ENCODE data around the gene RSRC2. TPM values are rescaled to one million over a fixed set of nuclear protein-coding genes. Genes with fewer than 3 reads are reported as not detected.
"Not testable (repeated sequence)": the region's sequence is repeated elsewhere in the genome, so short reads cannot be mapped to it uniquely, and the experiment has no call there.

The RSRC2 gene
- polyA plus RNA-seq, 4 donors, result 38.1 to 112 (median 42.4) TPM

- peaks cover 37 to 47% (median 39%) of the 10 kb centered on the region in 3 donors for H3K36me3 ChIP-seq (ENCODE audit: control insufficient read depth in 3 of 3, insufficient read depth in 2 of 3, low read depth in 1 of 3, low read length in 3 of 3)
- no peak overlapping the region for H3K27ac ChIP-seq (ENCODE audit: low read depth in 1 of 3, low read length in 2 of 3)
- WGBS, 3 donors, result 90 to 91% (median 90%) methylated on average over 13 of the region's 13 CpGs
- no peak overlapping the region for H3K4me3 ChIP-seq (ENCODE audit: low read depth in 1 of 3, low read length in 3 of 3)
- DNase-seq (no peak), FAIRE-seq (no peak)
- no peaks in the 10 kb centered on the region for H3K27me3 ChIP-seq (ENCODE audit: control insufficient read depth in 3 of 3, insufficient read depth in 3 of 3, low read length in 3 of 3)
- no peaks in the 10 kb centered on the region for H3K4me1 ChIP-seq (ENCODE audit: control insufficient read depth in 3 of 3, insufficient read depth in 2 of 3, low read depth in 1 of 3, low read length in 2 of 3)
- no peaks in the 10 kb centered on the region for H3K9me3 ChIP-seq (ENCODE audit: control insufficient read depth in 2 of 2, insufficient read depth in 1 of 2, low read depth in 1 of 2, low read length in 1 of 2)
Measured at GRCh38 chr12:122516544-122517361, 10.0 kb downstream of the RSRC2 start.

GRCh38 chr12:122515275-122515674 is 11.5 kb downstream of the RSRC2 start:
- Histone ChIP-seq H3K4me3 (ENCODE audit: low read depth in 1 of 3, low read length in 3 of 3) (no peak overlapping the region), H3K36me3 (ENCODE audit: control insufficient read depth in 3 of 3, insufficient read depth in 2 of 3, low read depth in 1 of 3, low read length in 3 of 3) (peaks cover 33 to 51% (median 33%) of the 10 kb centered on the region in 3 donors), H3K27ac (ENCODE audit: low read depth in 1 of 3, low read length in 2 of 3) (no peak overlapping the region), H3K4me1 (ENCODE audit: control insufficient read depth in 3 of 3, insufficient read depth in 2 of 3, low read depth in 1 of 3, low read length in 2 of 3) (no peaks in the 10 kb centered on the region), H3K27me3 (ENCODE audit: control insufficient read depth in 3 of 3, insufficient read depth in 3 of 3, low read length in 3 of 3) (no peaks in the 10 kb centered on the region), H3K9me3 (ENCODE audit: control insufficient read depth in 2 of 2, insufficient read depth in 1 of 2, low read depth in 1 of 2, low read length in 1 of 2) (no peaks in the 10 kb centered on the region)
- FAIRE-seq, result no peak
- no peak for DNase-seq
- WGBS, 3 donors, result 87 to 97% (median 93%) methylated on average over 2 of the region's 2 CpGs

- H3K4me1 ChIP-seq (ENCODE audit: control insufficient read depth in 3 of 3, insufficient read depth in 2 of 3, low read depth in 1 of 3, low read length in 2 of 3), result no peaks in the 10 kb centered on the region
- WGBS, 3 donors, result 92 to 98% (median 94%) methylated on average over 4 of the region's 4 CpGs
- FAIRE-seq, result no peak
- no peak overlapping the region for H3K27ac ChIP-seq (ENCODE audit: low read depth in 1 of 3, low read length in 2 of 3)
- DNase-seq, result no peak
- H3K36me3 ChIP-seq (ENCODE audit: control insufficient read depth in 3 of 3, insufficient read depth in 2 of 3, low read depth in 1 of 3, low read length in 3 of 3), result peaks cover 28 to 64% (median 31%) of the 10 kb centered on the region in 3 donors
- H3K4me3 ChIP-seq (ENCODE audit: low read depth in 1 of 3, low read length in 3 of 3), result no peak overlapping the region
- no peaks in the 10 kb centered on the region for H3K27me3 ChIP-seq (ENCODE audit: control insufficient read depth in 3 of 3, insufficient read depth in 3 of 3, low read length in 3 of 3)
- no peaks in the 10 kb centered on the region for H3K9me3 ChIP-seq (ENCODE audit: control insufficient read depth in 2 of 2, insufficient read depth in 1 of 2, low read depth in 1 of 2, low read length in 1 of 2)
Measured at GRCh38 chr12:122513660-122514059, 13.1 kb downstream of the RSRC2 start.

DNA sequence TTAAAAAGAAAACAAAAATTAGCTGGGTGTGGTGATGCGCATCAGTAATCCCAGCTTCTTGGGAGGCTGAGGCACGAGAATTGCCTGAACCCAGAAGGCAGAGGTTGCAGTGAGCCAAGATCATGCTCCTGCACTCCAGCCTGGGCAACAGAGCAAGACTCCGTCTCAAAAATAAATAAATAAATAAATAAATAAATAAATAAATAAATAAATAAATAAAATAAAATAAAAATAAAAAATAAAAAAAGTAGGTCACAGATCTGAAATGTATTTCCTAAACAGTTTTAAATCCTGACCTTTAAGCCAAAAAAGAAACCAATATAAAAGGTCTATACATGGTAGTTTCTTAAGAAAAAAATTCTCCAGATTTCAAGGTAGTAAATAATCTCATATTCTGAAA is 13.7 kb downstream of the RSRC2 start:
- H3K27me3 ChIP-seq (ENCODE audit: control insufficient read depth in 3 of 3, insufficient read depth in 3 of 3, low read length in 3 of 3); H3K4me1 ChIP-seq (ENCODE audit: control insufficient read depth in 3 of 3, insufficient read depth in 2 of 3, low read depth in 1 of 3, low read length in 2 of 3); DNase-seq; H3K9me3 ChIP-seq (ENCODE audit: control insufficient read depth in 2 of 2, insufficient read depth in 1 of 2, low read depth in 1 of 2, low read length in 1 of 2); H3K27ac ChIP-seq (ENCODE audit: low read depth in 1 of 3, low read length in 2 of 3); FAIRE-seq; H3K4me3 ChIP-seq (ENCODE audit: low read depth in 1 of 3, low read length in 3 of 3): not testable (repeated sequence)
- peaks cover 24 to 68% (median 33%) of the 10 kb centered on the region in 3 donors for H3K36me3 ChIP-seq (ENCODE audit: control insufficient read depth in 3 of 3, insufficient read depth in 2 of 3, low read depth in 1 of 3, low read length in 3 of 3)
- 86 to 92% (median 91%) methylated on average over 3 of the region's 3 CpGs for WGBS, 3 donors

DNA sequence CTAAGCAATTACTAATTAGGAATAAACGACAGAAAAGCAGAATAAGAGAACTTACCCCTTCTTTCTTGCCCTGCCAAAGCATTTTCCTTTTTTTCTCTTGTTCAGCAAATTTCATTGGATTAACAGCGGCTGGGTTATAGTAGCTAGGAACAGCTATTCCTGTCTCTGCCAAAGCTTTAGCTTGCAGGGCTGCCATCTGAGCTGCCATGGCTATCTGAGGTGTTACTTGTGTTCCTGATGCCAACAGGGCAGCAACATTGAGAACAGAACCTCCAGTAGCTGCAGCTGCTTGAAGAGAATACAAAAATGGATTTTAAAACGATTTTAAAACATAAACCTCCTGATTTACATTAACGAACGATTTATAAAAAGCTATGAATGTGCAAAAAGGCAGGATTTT is 18.6 kb downstream of the RSRC2 start:
- H3K27me3 ChIP-seq (ENCODE audit: control insufficient read depth in 3 of 3, insufficient read depth in 3 of 3, low read length in 3 of 3), result no peaks in the 10 kb centered on the region
- H3K4me3 ChIP-seq (ENCODE audit: low read depth in 1 of 3, low read length in 3 of 3), result no peak overlapping the region
- H3K4me1 ChIP-seq (ENCODE audit: control insufficient read depth in 3 of 3, insufficient read depth in 2 of 3, low read depth in 1 of 3, low read length in 2 of 3), result no peaks in the 10 kb centered on the region
- H3K36me3 ChIP-seq (ENCODE audit: control insufficient read depth in 3 of 3, insufficient read depth in 2 of 3, low read depth in 1 of 3, low read length in 3 of 3), result peaks cover 22 to 70% (median 34%) of the 10 kb centered on the region in 3 donors
- DNase-seq, result no peak
- H3K9me3 ChIP-seq (ENCODE audit: control insufficient read depth in 2 of 2, insufficient read depth in 1 of 2, low read depth in 1 of 2, low read length in 1 of 2), result no peaks in the 10 kb centered on the region
- 89 to 95% (median 90%) methylated on average over 5 of the region's 5 CpGs for WGBS, 3 donors
- no peak for FAIRE-seq
- no peak overlapping the region for H3K27ac ChIP-seq (ENCODE audit: low read depth in 1 of 3, low read length in 2 of 3)

DNA sequence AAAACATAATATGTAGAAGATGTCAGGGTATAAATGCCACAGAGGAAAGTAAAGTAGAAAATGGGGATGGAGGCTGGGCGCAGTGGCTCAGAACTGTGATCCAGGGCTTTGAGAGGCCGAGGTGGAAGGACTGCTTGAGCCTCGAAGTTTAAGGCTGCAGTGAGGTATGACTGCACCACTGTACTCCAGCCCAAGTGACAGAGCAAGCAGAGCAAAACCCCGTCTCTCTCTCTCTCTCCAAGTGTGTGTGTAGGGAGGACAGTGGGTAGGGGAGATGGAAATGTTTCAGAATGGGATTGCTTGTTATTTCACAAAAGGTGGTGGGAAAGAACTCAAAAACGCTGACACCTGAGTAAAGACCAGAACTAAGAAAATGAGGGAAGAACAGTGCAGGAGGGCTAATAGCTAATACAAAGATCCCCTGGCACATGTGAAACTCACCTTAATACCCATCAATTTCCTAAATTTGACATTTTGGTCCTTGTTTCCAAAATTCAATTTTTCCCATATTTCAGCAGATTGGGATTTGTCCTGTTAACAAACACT is 20.3 kb downstream of the RSRC2 start:
- no peaks in the 10 kb centered on the region for H3K9me3 ChIP-seq (ENCODE audit: control insufficient read depth in 2 of 2, insufficient read depth in 1 of 2, low read depth in 1 of 2, low read length in 1 of 2)
- H3K27me3 ChIP-seq (ENCODE audit: control insufficient read depth in 3 of 3, insufficient read depth in 3 of 3, low read length in 3 of 3), result no peaks in the 10 kb centered on the region
- no peak overlapping the region for H3K4me3 ChIP-seq (ENCODE audit: low read depth in 1 of 3, low read length in 3 of 3)
- 93 to 96% (median 94%) methylated on average over 5 of the region's 5 CpGs for WGBS, 3 donors
- H3K36me3 ChIP-seq (ENCODE audit: control insufficient read depth in 3 of 3, insufficient read depth in 2 of 3, low read depth in 1 of 3, low read length in 3 of 3), result peaks cover 18 to 63% (median 31%) of the 10 kb centered on the region in 3 donors
- H3K4me1 ChIP-seq (ENCODE audit: control insufficient read depth in 3 of 3, insufficient read depth in 2 of 3, low read depth in 1 of 3, low read length in 2 of 3), result no peaks in the 10 kb centered on the region
- FAIRE-seq (no peak), DNase-seq (no peak)
- no peak overlapping the region for H3K27ac ChIP-seq (ENCODE audit: low read depth in 1 of 3, low read length in 2 of 3)

- Histone ChIP-seq H3K4me3 (ENCODE audit: low read depth in 1 of 3, low read length in 3 of 3) (no peak overlapping the region), H3K36me3 (ENCODE audit: control insufficient read depth in 3 of 3, insufficient read depth in 2 of 3, low read depth in 1 of 3, low read length in 3 of 3) (peaks cover 15 to 59% (median 27%) of the 10 kb centered on the region in 3 donors), H3K4me1 (ENCODE audit: control insufficient read depth in 3 of 3, insufficient read depth in 2 of 3, low read depth in 1 of 3, low read length in 2 of 3) (no peaks in the 10 kb centered on the region), H3K27ac (ENCODE audit: low read depth in 1 of 3, low read length in 2 of 3) (no peak overlapping the region), H3K27me3 (ENCODE audit: control insufficient read depth in 3 of 3, insufficient read depth in 3 of 3, low read length in 3 of 3) (no peaks in the 10 kb centered on the region), H3K9me3 (ENCODE audit: control insufficient read depth in 2 of 2, insufficient read depth in 1 of 2, low read depth in 1 of 2, low read length in 1 of 2) (no peaks in the 10 kb centered on the region)
- FAIRE-seq (no peak), DNase-seq (no peak)
- WGBS, 3 donors, result 82 to 94% (median 87%) methylated on average over 11 of the region's 11 CpGs
Measured at GRCh38 chr12:122505419-122506051, 21.2 kb downstream of the RSRC2 start.

- no peaks in the 10 kb centered on the region for H3K27me3 ChIP-seq (ENCODE audit: control insufficient read depth in 3 of 3, insufficient read depth in 3 of 3, low read length in 3 of 3)
- FAIRE-seq (no peak), DNase-seq (no peak)
- no peaks in the 10 kb centered on the region for H3K4me1 ChIP-seq (ENCODE audit: control insufficient read depth in 3 of 3, insufficient read depth in 2 of 3, low read depth in 1 of 3, low read length in 2 of 3)
- no peaks in the 10 kb centered on the region for H3K9me3 ChIP-seq (ENCODE audit: control insufficient read depth in 2 of 2, insufficient read depth in 1 of 2, low read depth in 1 of 2, low read length in 1 of 2)
- 76 to 86% (median 84%) methylated on average over 6 of the region's 6 CpGs for WGBS, 3 donors
- no peak overlapping the region for H3K4me3 ChIP-seq (ENCODE audit: low read depth in 1 of 3, low read length in 3 of 3)
- peaks cover 15 to 46% (median 23%) of the 10 kb centered on the region in 3 donors for H3K36me3 ChIP-seq (ENCODE audit: control insufficient read depth in 3 of 3, insufficient read depth in 2 of 3, low read depth in 1 of 3, low read length in 3 of 3)
- no peak overlapping the region for H3K27ac ChIP-seq (ENCODE audit: low read depth in 1 of 3, low read length in 2 of 3)
Measured at GRCh38 chr12:122503783-122504590, 22.7 kb downstream of the RSRC2 start.
